Measurements from ENCODE around the gene AP1AR. TPM values are rescaled to one million over a fixed set of nuclear protein-coding genes. Genes with fewer than 3 reads are reported as not detected.

AP1AR gene
- total and polyA plus RNA-seq, 7 experiments from 2014 or later, result 7.3 to 23.8 (median 17.0) TPM

- intact Hi-C loops (cut with micrococcal nuclease), result loop anchor here (1.0 to 10.0 kb wide), 9 partner anchors 20 to 1527 kb away; partner anchors contain the start of gene CAMK2D (in 1 of the 2)
- peaks cover 0 to 6% (median 0%) of the 10 kb centered on the region in 3 experiments for H3K36me3 ChIP-seq (ENCODE audit: control insufficient read depth in 2 of 3, insufficient read depth in 3 of 3, low read length in 3 of 3)
- no peaks in the 10 kb centered on the region for H3K27me3 ChIP-seq (ENCODE audit: control insufficient read depth in 2 of 2, insufficient read depth in 2 of 2, low read length in 2 of 2)
- CTCF ChIA-PET, result interaction anchor here (0.6 to 4.0 kb wide), 17 partner anchors 8 to 531 kb away, joined by 3 to 39 read pairs (median 4); no protein-coding TSS in a partner anchor
- no peaks in the 10 kb centered on the region for H3K9me3 Mint-ChIP-seq
- no peak overlapping the region for H3K27ac ChIP-seq (ENCODE audit: low read depth, low read length)
- H3K4me3 ChIP-seq (ENCODE audit: low read length), result no peak overlapping the region
- H3K9me3 ChIP-seq (ENCODE audit: control insufficient read depth in 2 of 3, low read length in 3 of 3), result no peaks in the 10 kb centered on the region
- no peaks in the 10 kb centered on the region for H3K27me3 Mint-ChIP-seq
- H3K4me1 ChIP-seq (ENCODE audit: control insufficient read depth in 2 of 2, insufficient read depth in 2 of 2, low read length in 2 of 2), result peaks cover 3 to 12% of the 10 kb centered on the region in 2 donors
- peak overlapping the region in 1 of 10 donors; percentile 31 for H3K4me3 Mint-ChIP-seq
- DNase-seq (peak in 8 of 9 donors; percentile 11 to 61 (median 49)), ATAC-seq (no peak)
- H3K27ac Mint-ChIP-seq, result peak overlapping the region in 1 of 9 donors; percentile 71
- peaks cover 31 to 70% (median 54%) of the 10 kb centered on the region in 7 donors for H3K4me1 Mint-ChIP-seq
- POLR2A ChIA-PET, result interaction anchor here (0.8 to 1.7 kb wide), 4 partner anchors 51 to 268 kb away, joined by 3 to 5 read pairs (median 4); partner anchors contain the start of gene TIFA
- H3K36me3 Mint-ChIP-seq, result peaks cover 0 to 14% (median 6%) of the 10 kb centered on the region in 5 donors
These were observed 3.5 kb downstream of the AP1AR start for GRCh38 chr4:112234952-112235609.

GRCh38 chr4:112236040-112236439, 4.5 kb downstream of the AP1AR start:
- CTCF ChIA-PET, result interaction anchor here (0.6 to 2.1 kb wide), 8 partner anchors 12 to 530 kb away, joined by 3 to 10 read pairs (median 4); no protein-coding TSS in a partner anchor
- POLR2A ChIA-PET, result interaction anchor here (1.3 kb wide), 1 partner anchor 50 kb away, joined by 5 read pairs; the partner anchor contains the start of gene TIFA

GRCh38 chr4:112238833-112239232, 7.2 kb downstream of the AP1AR start:
- CTCF ChIA-PET, result interaction anchor here (0.8 to 1.0 kb wide), 2 partner anchors 11 to 22 kb away, joined by 3 to 4 read pairs; no protein-coding TSS in a partner anchor
- intact Hi-C loops (cut with micrococcal nuclease), result loop anchor here (5.0 to 10.0 kb wide), 2 partner anchors 42 to 366 kb away; no protein-coding TSS in a partner anchor

More at GRCh38 chr4:112236040-112236439, 4.5 kb downstream of the AP1AR start:
- Histone ChIP-seq H3K27ac (ENCODE audit: low read depth, low read length) (no peak overlapping the region), H3K36me3 (ENCODE audit: control insufficient read depth in 2 of 3, insufficient read depth in 3 of 3, low read length in 3 of 3) (peaks cover 0 to 6% (median 0%) of the 10 kb centered on the region in 3 experiments), H3K4me1 (ENCODE audit: control insufficient read depth in 2 of 2, insufficient read depth in 2 of 2, low read length in 2 of 2) (peaks cover 3 to 8% of the 10 kb centered on the region in 2 donors), H3K4me3 (ENCODE audit: low read length) (no peak overlapping the region), H3K9me3 (ENCODE audit: control insufficient read depth in 2 of 3, low read length in 3 of 3) (no peaks in the 10 kb centered on the region), H3K27me3 (ENCODE audit: control insufficient read depth in 2 of 2, insufficient read depth in 2 of 2, low read length in 2 of 2) (no peaks in the 10 kb centered on the region)
- intact Hi-C loops (cut with micrococcal nuclease), result loop anchor here (5.0 to 10.0 kb wide), 2 partner anchors 39 to 369 kb away; no protein-coding TSS in a partner anchor
- ATAC-seq (no peak), DNase-seq (no peak)
- Mint-ChIP-seq H3K27me3 (no peaks in the 10 kb centered on the region), H3K4me1 (peaks cover 31 to 69% (median 53%) of the 10 kb centered on the region in 7 donors), H3K9me3 (no peaks in the 10 kb centered on the region), H3K36me3 (peaks cover 0 to 19% (median 12%) of the 10 kb centered on the region in 5 donors), H3K27ac (no peak overlapping the region), H3K4me3 (no peak overlapping the region)

DNA sequence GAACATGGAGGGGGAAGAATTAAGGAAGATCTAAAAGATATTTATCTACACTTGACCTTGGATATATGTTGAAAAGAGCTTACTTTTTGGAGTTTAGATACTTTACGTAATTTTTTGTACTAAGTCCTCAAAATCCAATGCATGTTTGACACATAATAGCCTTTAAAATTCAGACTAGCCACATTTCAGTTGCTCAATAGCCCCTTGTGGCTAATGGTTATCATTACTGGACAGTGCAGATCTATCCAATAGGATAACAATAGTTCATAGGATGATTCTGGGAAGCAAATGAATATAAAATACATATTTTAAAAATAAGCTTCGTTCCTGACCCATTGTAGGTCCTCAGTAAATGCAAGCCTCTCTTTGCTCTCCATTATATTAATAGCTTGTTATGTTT, 13.8 kb downstream of the AP1AR start:
- Histone ChIP-seq H3K4me1 (ENCODE audit: control insufficient read depth in 2 of 2, insufficient read depth in 2 of 2, low read length in 2 of 2) (no peaks in the 10 kb centered on the region), H3K27me3 (ENCODE audit: control insufficient read depth in 2 of 2, insufficient read depth in 2 of 2, low read length in 2 of 2) (no peaks in the 10 kb centered on the region), H3K9me3 (ENCODE audit: control insufficient read depth in 2 of 3, low read length in 3 of 3) (no peaks in the 10 kb centered on the region), H3K4me3 (ENCODE audit: low read length) (no peak overlapping the region), H3K27ac (ENCODE audit: low read depth, low read length) (no peak overlapping the region), H3K36me3 (ENCODE audit: control insufficient read depth in 2 of 3, insufficient read depth in 3 of 3, low read length in 3 of 3) (no peaks in the 10 kb centered on the region)
- Mint-ChIP-seq H3K27me3 (no peaks in the 10 kb centered on the region), H3K4me1 (peaks cover 0 to 24% (median 10%) of the 10 kb centered on the region in 7 donors), H3K4me3 (no peak overlapping the region), H3K27ac (no peak overlapping the region), H3K9me3 (no peaks in the 10 kb centered on the region), H3K36me3 (peaks cover 0 to 11% (median 6%) of the 10 kb centered on the region in 5 donors)
- ATAC-seq (no peak), DNase-seq (no peak)
- CTCF ChIA-PET, result interaction anchor here (0.6 kb wide), 1 partner anchor 11 kb away, joined by 3 read pairs; no protein-coding TSS in a partner anchor
- intact Hi-C loops (cut with micrococcal nuclease), result no loop called here
- POLR2A ChIA-PET, result no interaction called here

More at GRCh38 chr4:112238833-112239232, 7.2 kb downstream of the AP1AR start:
- POLR2A ChIA-PET, result no interaction called here
- Histone ChIP-seq H3K4me3 (ENCODE audit: low read length) (no peak overlapping the region), H3K9me3 (ENCODE audit: control insufficient read depth in 2 of 3, low read length in 3 of 3) (no peaks in the 10 kb centered on the region), H3K27me3 (ENCODE audit: control insufficient read depth in 2 of 2, insufficient read depth in 2 of 2, low read length in 2 of 2) (no peaks in the 10 kb centered on the region), H3K36me3 (ENCODE audit: control insufficient read depth in 2 of 3, insufficient read depth in 3 of 3, low read length in 3 of 3) (no peaks in the 10 kb centered on the region), H3K4me1 (ENCODE audit: control insufficient read depth in 2 of 2, insufficient read depth in 2 of 2, low read length in 2 of 2) (no peaks in the 10 kb centered on the region), H3K27ac (ENCODE audit: low read depth, low read length) (no peak overlapping the region)
- Mint-ChIP-seq H3K36me3 (peaks cover 0 to 23% (median 19%) of the 10 kb centered on the region in 5 donors), H3K27ac (no peak overlapping the region), H3K27me3 (no peaks in the 10 kb centered on the region), H3K4me1 (peaks cover 16 to 66% (median 40%) of the 10 kb centered on the region in 7 donors), H3K4me3 (no peak overlapping the region), H3K9me3 (no peaks in the 10 kb centered on the region)
- DNase-seq, result no peak
- ATAC-seq, result no peak

- H3K4me1 ChIP-seq (ENCODE audit: control insufficient read depth in 2 of 2, insufficient read depth in 2 of 2, low read length in 2 of 2), result no peaks in the 10 kb centered on the region
- ChIA-PET POLR2A (no interaction called here), CTCF (interaction anchor here (1.2 kb wide), 1 partner anchor 100 kb away, joined by 4 read pairs; no protein-coding TSS in a partner anchor)
- H3K9me3 Mint-ChIP-seq, result no peaks in the 10 kb centered on the region
- no peak overlapping the region for H3K27ac ChIP-seq (ENCODE audit: low read depth, low read length)
- H3K4me3 ChIP-seq (ENCODE audit: low read length), result no peak overlapping the region
- H3K27me3 ChIP-seq (ENCODE audit: control insufficient read depth in 2 of 2, insufficient read depth in 2 of 2, low read length in 2 of 2), result no peaks in the 10 kb centered on the region
- H3K4me3 Mint-ChIP-seq, result no peak overlapping the region
- peaks cover 0 to 8% (median 6%) of the 10 kb centered on the region in 5 donors for H3K36me3 Mint-ChIP-seq
- H3K9me3 ChIP-seq (ENCODE audit: control insufficient read depth in 2 of 3, low read length in 3 of 3), result no peaks in the 10 kb centered on the region
- no peaks in the 10 kb centered on the region for H3K36me3 ChIP-seq (ENCODE audit: control insufficient read depth in 2 of 3, insufficient read depth in 3 of 3, low read length in 3 of 3)
- intact Hi-C loops (cut with micrococcal nuclease), result no loop called here
- peaks cover 0 to 19% (median 7%) of the 10 kb centered on the region in 7 donors for H3K4me1 Mint-ChIP-seq
- ATAC-seq (no peak), DNase-seq (no peak)
- no peak overlapping the region for H3K27ac Mint-ChIP-seq
- H3K27me3 Mint-ChIP-seq, result no peaks in the 10 kb centered on the region
These were observed 15.4 kb downstream of the AP1AR start for GRCh38 chr4:112247021-112247420.

GRCh38 chr4:112251019-112251643, 19.5 kb downstream of the AP1AR start:
- no peak overlapping the region for H3K4me3 Mint-ChIP-seq
- no peaks in the 10 kb centered on the region for H3K36me3 ChIP-seq (ENCODE audit: control insufficient read depth in 2 of 3, insufficient read depth in 3 of 3, low read length in 3 of 3)
- DNase-seq (no peak), ATAC-seq (no peak)
- H3K9me3 ChIP-seq (ENCODE audit: control insufficient read depth in 2 of 3, low read length in 3 of 3), result no peaks in the 10 kb centered on the region
- H3K9me3 Mint-ChIP-seq, result no peaks in the 10 kb centered on the region
- peaks cover 0 to 8% (median 2%) of the 10 kb centered on the region in 7 donors for H3K4me1 Mint-ChIP-seq
- no peak overlapping the region for H3K4me3 ChIP-seq (ENCODE audit: low read length)
- no peaks in the 10 kb centered on the region for H3K4me1 ChIP-seq (ENCODE audit: control insufficient read depth in 2 of 2, insufficient read depth in 2 of 2, low read length in 2 of 2)
- H3K36me3 Mint-ChIP-seq, result peaks cover 0 to 9% (median 0%) of the 10 kb centered on the region in 5 donors
- intact Hi-C loops (cut with micrococcal nuclease), result no loop called here
- H3K27ac Mint-ChIP-seq, result no peak overlapping the region
- ChIA-PET CTCF (no interaction called here), POLR2A (no interaction called here)
- H3K27me3 Mint-ChIP-seq, result no peaks in the 10 kb centered on the region
- H3K27me3 ChIP-seq (ENCODE audit: control insufficient read depth in 2 of 2, insufficient read depth in 2 of 2, low read length in 2 of 2), result no peaks in the 10 kb centered on the region
- no peak overlapping the region for H3K27ac ChIP-seq (ENCODE audit: low read depth, low read length)

Data from naive thymus-derived CD4-positive, alpha-beta T cell (primary cell).